GM23338 (cell line): ENCODE data around the gene ZYG11A. TPM values are rescaled to one million over a fixed set of nuclear protein-coding genes. Genes with fewer than 3 reads are reported as not detected.

Experiments
- ATAC-seq: fragments of 200-7000 bp; cut with Tn5 transposase; 3 replicates; pipeline ENCODE4 v1.9.1; 2020
- DNase-seq: peaks from one replicate; pipeline ENCODE4 v3.0.0-alpha.2; 2015; ENCODE audit warnings: low spot score
- H2AFZ ChIP-seq: fragments of 200-600 bp; sonication (generic); 2 replicates; pipeline ENCODE4 v1.8.0; 2016; ENCODE audit warnings: antibody characterized with exemption, mild to moderate bottlenecking, moderate library complexity
- H3F3A ChIP-seq: fragments of 200-600 bp; sonication (generic); replicated peaks from 2 replicates; pipeline ENCODE4 v1.8.0; 2017; ENCODE audit warnings: antibody characterized with exemption, mixed run types, low read depth
- H3K27ac ChIP-seq: fragments of 200-600 bp; sonication (generic); 2 replicates; pipeline ENCODE4 v1.6.1; 2016; ENCODE audit warnings: low read depth
- H3K27me3 ChIP-seq: fragments of 200-600 bp; sonication (generic); 2 replicates; pipeline ENCODE4 v1.8.0; 2016; ENCODE audit warnings: mild to moderate bottlenecking, mixed run types, moderate library complexity; ENCODE audit not compliant: insufficient read depth
- H3K36me3 ChIP-seq: fragments of 200-600 bp; sonication (generic); 2 replicates; pipeline ENCODE4 v1.8.0; 2016; ENCODE audit warnings: mild to moderate bottlenecking; ENCODE audit not compliant: insufficient read depth
- H3K4me1 ChIP-seq: fragments of 200-600 bp; sonication (generic); 2 replicates; pipeline ENCODE4 v1.8.0; 2016; ENCODE audit warnings: mild to moderate bottlenecking, moderate library complexity; ENCODE audit not compliant: insufficient read depth
- H3K4me2 ChIP-seq: fragments of 200-600 bp; sonication (generic); 2 replicates; pipeline ENCODE4 v1.7.1; 2017; ENCODE audit warnings: mixed run types
- H3K4me3 ChIP-seq: fragments of 200-600 bp; sonication (generic); 2 replicates; pipeline ENCODE4 v1.6.1; 2016; ENCODE audit warnings: mixed run types
- H3K79me2 ChIP-seq: fragments of 200-600 bp; sonication (generic); replicated peaks from 2 replicates; pipeline ENCODE4 v1.8.0; 2017; ENCODE audit warnings: mild to moderate bottlenecking; ENCODE audit not compliant: insufficient read depth
- H3K9me2 ChIP-seq: fragments of 200-600 bp; sonication (generic); 2 replicates; pipeline ENCODE4 v1.8.0; 2017; ENCODE audit not compliant: insufficient read depth
- H4K20me1 ChIP-seq: fragments of 200-600 bp; sonication (generic); replicated peaks from 2 replicates; pipeline ENCODE4 v1.8.0; 2017; ENCODE audit warnings: mild to moderate bottlenecking; ENCODE audit not compliant: insufficient read depth
- H3K27ac Mint-ChIP-seq: 2 replicates; pipeline ENCODE4 v1.8.0; 2020; ENCODE audit warnings: inconsistent platforms, mild to moderate bottlenecking, moderate library complexity, mixed read lengths
- H3K27me3 Mint-ChIP-seq: 3 replicates; pipeline ENCODE4 v1.8.0; 2022; ENCODE audit warnings: low read depth, mild to moderate bottlenecking, moderate library complexity, mixed read lengths, inconsistent platforms; ENCODE audit not compliant: insufficient read depth, poor library complexity
- H3K36me3 Mint-ChIP-seq: 3 replicates; pipeline ENCODE4 v1.8.0; 2021; ENCODE audit warnings: low read depth, mild to moderate bottlenecking, inconsistent platforms, moderate library complexity, mixed read lengths
- H3K4me1 Mint-ChIP-seq: 3 replicates; pipeline ENCODE4 v1.8.0; 2020; ENCODE audit warnings: mild to moderate bottlenecking, inconsistent platforms, mixed read lengths
- H3K4me3 Mint-ChIP-seq: 3 replicates; pipeline ENCODE4 v1.8.0; 2021; ENCODE audit warnings: moderate library complexity, mild to moderate bottlenecking, inconsistent platforms, mixed read lengths
- H3K9me3 Mint-ChIP-seq: 3 replicates; pipeline ENCODE4 v1.8.0; 2020; ENCODE audit warnings: moderate library complexity, mild to moderate bottlenecking, inconsistent platforms, mixed read lengths
- EZH2phosphoT487 ChIP-seq: fragments of 200-600 bp; sonication (generic); IDR thresholded peaks from one replicate; pipeline ENCODE4 v1.8.1; 2018; ENCODE audit warnings: antibody characterized with exemption; ENCODE audit not compliant: unreplicated experiment
- JUNB ChIP-seq: IDR thresholded peaks from one replicate; pipeline ENCODE4 v1.6.1; 2016; ENCODE audit warnings: antibody characterized with exemption; ENCODE audit not compliant: unreplicated experiment
- ZNF114 ChIP-seq: fragments of 250-450 bp; sonication (Bioruptor Pico); IDR thresholded peaks from 2 replicates; pipeline ENCODE4 v1.5.0; 2020; ENCODE audit warnings: mild to moderate bottlenecking, moderate library complexity
- ZNF331 ChIP-seq: fragments of 250-450 bp; sonication (Bioruptor Pico); IDR thresholded peaks from 2 replicates; pipeline ENCODE4 v1.5.0; 2020; ENCODE audit warnings: low read depth, mild to moderate bottlenecking, moderate library complexity
- polyA plus RNA-seq: library from polyadenylated mRNA; unstranded; fragments of >200 nt; fragmentation: Nextera tagmentation; extraction: Ambion mirVana; gene quantifications from 2 replicates; pipeline ENCODE4 v1.2.1, GENCODE V29; 2016
- total RNA-seq: library from RNA; depleted of rRNA; stranded (reverse); fragments of >200 nt; shearing (Covaris generic); gene quantifications from 2 replicates; pipeline ENCODE4 v1.2.3, GENCODE V29; 2014
- TF ChIP-seq, protein P1 (sequence below): IDR thresholded peaks from one replicate; pipeline ENCODE4 v1.6.1; 2018; ENCODE audit warnings: antibody characterized with exemption; ENCODE audit not compliant: unreplicated experiment
- TF ChIP-seq, protein P2 (sequence below): IDR thresholded peaks from 2 replicates; pipeline ENCODE4 v1.6.1; 2016; ENCODE audit warnings: antibody characterized with exemption
- TF ChIP-seq, protein P3 (sequence below), 2 experiments: fragments of 200-600 bp in 1 of 2; sonication (generic) in 1 of 2; conservative IDR thresholded peaks; 2 replicates each; pipeline versions ENCODE4 v1.5.1 to v1.6.1; 2016 to 2017; ENCODE audit warnings: antibody characterized with exemption in 2 of 2, low read depth in 2 of 2, mild to moderate bottlenecking in 2 of 2, moderate library complexity in 1 of 2

ZYG11A gene
- total and polyA plus RNA-seq, 2 experiments from 2014 or later = 1.3 to 4.8 TPM

DNA sequence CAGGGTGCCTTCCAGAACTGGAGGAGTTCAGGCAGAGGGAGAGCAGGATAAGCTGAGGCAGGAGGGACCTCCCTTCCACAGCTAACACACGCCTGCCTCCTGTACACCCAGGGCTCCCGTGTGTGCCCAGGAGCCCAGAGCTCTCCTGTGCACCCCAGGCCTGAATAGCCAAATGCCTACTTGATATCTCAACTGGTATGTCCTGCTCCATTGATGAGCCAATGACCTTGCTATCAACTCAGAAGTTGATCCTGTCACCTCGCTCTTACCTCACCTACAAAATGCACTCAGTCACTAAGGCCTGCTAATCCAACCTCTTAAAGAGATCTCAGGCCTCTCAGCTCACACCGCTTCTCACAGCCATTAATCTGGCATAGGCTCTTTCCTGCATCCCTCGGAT, 71.9 kb downstream of the ZYG11A start (continued):
- TF ChIP-seq, protein P1, sequence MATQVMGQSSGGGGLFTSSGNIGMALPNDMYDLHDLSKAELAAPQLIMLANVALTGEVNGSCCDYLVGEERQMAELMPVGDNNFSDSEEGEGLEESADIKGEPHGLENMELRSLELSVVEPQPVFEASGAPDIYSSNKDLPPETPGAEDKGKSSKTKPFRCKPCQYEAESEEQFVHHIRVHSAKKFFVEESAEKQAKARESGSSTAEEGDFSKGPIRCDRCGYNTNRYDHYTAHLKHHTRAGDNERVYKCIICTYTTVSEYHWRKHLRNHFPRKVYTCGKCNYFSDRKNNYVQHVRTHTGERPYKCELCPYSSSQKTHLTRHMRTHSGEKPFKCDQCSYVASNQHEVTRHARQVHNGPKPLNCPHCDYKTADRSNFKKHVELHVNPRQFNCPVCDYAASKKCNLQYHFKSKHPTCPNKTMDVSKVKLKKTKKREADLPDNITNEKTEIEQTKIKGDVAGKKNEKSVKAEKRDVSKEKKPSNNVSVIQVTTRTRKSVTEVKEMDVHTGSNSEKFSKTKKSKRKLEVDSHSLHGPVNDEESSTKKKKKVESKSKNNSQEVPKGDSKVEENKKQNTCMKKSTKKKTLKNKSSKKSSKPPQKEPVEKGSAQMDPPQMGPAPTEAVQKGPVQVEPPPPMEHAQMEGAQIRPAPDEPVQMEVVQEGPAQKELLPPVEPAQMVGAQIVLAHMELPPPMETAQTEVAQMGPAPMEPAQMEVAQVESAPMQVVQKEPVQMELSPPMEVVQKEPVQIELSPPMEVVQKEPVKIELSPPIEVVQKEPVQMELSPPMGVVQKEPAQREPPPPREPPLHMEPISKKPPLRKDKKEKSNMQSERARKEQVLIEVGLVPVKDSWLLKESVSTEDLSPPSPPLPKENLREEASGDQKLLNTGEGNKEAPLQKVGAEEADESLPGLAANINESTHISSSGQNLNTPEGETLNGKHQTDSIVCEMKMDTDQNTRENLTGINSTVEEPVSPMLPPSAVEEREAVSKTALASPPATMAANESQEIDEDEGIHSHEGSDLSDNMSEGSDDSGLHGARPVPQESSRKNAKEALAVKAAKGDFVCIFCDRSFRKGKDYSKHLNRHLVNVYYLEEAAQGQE = no peak
- TF ChIP-seq ZNF331 (CRISPR knock-in tag) (no peak), EZH2phosphoT487 (no peak)
- TF ChIP-seq, protein P2, sequence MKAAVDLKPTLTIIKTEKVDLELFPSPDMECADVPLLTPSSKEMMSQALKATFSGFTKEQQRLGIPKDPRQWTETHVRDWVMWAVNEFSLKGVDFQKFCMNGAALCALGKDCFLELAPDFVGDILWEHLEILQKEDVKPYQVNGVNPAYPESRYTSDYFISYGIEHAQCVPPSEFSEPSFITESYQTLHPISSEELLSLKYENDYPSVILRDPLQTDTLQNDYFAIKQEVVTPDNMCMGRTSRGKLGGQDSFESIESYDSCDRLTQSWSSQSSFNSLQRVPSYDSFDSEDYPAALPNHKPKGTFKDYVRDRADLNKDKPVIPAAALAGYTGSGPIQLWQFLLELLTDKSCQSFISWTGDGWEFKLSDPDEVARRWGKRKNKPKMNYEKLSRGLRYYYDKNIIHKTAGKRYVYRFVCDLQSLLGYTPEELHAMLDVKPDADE = no peak

DNA sequence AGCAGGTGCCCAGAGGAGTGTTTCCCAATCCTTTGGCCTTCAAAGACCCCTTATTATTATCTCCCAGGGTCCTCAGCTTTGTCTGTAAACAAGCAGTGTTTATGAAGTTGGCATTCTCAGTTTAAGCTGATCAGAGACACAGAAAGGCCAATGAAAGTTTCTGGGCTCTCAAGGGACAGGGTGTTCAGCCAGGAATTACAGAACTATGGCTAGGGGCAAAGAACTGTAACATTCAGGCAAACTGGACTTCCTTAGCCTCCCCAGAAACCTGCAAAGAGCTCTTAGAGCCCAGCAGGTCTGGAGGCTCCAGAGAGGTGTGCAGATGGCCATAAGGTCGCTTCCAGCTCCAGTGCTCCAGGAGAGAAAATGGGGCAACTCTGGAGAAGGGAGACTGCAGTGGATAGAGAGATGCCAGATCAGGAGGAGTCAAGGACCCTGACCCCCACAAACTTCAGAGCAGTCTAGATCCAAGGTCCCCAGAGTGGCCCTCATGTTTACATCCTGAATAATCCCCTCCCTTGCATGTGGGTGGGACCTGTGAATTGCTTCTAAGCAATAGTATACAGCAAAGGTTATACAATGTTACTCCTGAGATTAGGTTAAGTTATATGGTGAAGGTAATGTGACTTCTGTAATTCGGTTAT, 72.8 kb downstream of the ZYG11A start:
- H3K4me3 Mint-ChIP-seq = no peak overlapping the region
- no peak for TF ChIP-seq JUNB
- no peak for TF ChIP-seq ZNF331 (CRISPR knock-in tag)
- peaks cover 8% of the 10 kb centered on the region for H3K27me3 Mint-ChIP-seq
- Histone ChIP-seq H3K4me3 (no peak overlapping the region), H3K27me3 (peaks cover 8% of the 10 kb centered on the region), H3K36me3 (no peaks in the 10 kb centered on the region), H4K20me1 (no peaks in the 10 kb centered on the region), H3K27ac (no peak overlapping the region), H3F3A (no peaks in the 10 kb centered on the region), H3K9me2 (no peaks in the 10 kb centered on the region), H2AFZ (no peak overlapping the region), H3K4me1 (peaks cover 14% of the 10 kb centered on the region), H3K79me2 (no peaks in the 10 kb centered on the region), H3K4me2 (no peak overlapping the region)
- ATAC-seq = no peak
- no peaks in the 10 kb centered on the region; the same call in 1 of the 3 replicates for H3K4me1 Mint-ChIP-seq
- peaks cover 7% of the 10 kb centered on the region; the same call in 2 of the 3 replicates for H3K36me3 Mint-ChIP-seq
- peaks cover 12% of the 10 kb centered on the region; the same call in 2 of the 3 replicates for H3K9me3 Mint-ChIP-seq
- H3K27ac Mint-ChIP-seq = no peak overlapping the region
- DNase-seq = no peak

DNA sequence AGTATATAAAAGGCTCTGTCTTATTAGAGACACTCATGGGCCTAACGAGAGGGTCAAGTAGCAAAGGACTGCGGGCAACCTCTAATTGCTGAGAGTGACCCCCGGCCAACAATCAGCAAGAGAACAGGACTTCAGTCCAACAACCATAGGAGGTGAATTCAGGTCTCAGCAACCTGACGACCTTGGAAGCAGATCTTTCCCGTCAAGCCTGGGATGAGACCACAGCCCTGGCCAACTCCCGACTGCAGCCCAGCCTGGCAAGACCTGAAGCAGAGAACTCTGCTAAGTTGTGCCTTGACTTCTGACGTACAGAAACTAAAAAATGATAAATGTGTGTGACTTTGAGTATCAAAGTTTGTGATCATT, 73.3 kb downstream of the ZYG11A start:
- Histone ChIP-seq H3K36me3 (no peaks in the 10 kb centered on the region), H3K79me2 (no peaks in the 10 kb centered on the region), H3K9me2 (no peaks in the 10 kb centered on the region), H3K4me1 (peaks cover 14% of the 10 kb centered on the region), H3K27ac (no peak overlapping the region), H3F3A (no peaks in the 10 kb centered on the region; the same call in 1 of the 2 replicates), H3K4me2 (no peak overlapping the region), H4K20me1 (no peaks in the 10 kb centered on the region), H2AFZ (no peak overlapping the region), H3K4me3 (no peak overlapping the region), H3K27me3 (peaks cover 13% of the 10 kb centered on the region)
- ATAC-seq (no peak), DNase-seq (no peak)
- Mint-ChIP-seq H3K36me3 (peaks cover 7% of the 10 kb centered on the region; the same call in 2 of the 3 replicates), H3K9me3 (peaks cover 12% of the 10 kb centered on the region; the same call in 2 of the 3 replicates), H3K4me3 (no peak overlapping the region), H3K27ac (no peak overlapping the region), H3K27me3 (peaks cover 13% of the 10 kb centered on the region), H3K4me1 (no peaks in the 10 kb centered on the region; the same call in 1 of the 3 replicates)
- TF ChIP-seq ZNF114 (CRISPR knock-in tag) (no peak), JUNB (no peak)
- TF ChIP-seq, protein P1 = no peak
- TF ChIP-seq, protein P3, sequence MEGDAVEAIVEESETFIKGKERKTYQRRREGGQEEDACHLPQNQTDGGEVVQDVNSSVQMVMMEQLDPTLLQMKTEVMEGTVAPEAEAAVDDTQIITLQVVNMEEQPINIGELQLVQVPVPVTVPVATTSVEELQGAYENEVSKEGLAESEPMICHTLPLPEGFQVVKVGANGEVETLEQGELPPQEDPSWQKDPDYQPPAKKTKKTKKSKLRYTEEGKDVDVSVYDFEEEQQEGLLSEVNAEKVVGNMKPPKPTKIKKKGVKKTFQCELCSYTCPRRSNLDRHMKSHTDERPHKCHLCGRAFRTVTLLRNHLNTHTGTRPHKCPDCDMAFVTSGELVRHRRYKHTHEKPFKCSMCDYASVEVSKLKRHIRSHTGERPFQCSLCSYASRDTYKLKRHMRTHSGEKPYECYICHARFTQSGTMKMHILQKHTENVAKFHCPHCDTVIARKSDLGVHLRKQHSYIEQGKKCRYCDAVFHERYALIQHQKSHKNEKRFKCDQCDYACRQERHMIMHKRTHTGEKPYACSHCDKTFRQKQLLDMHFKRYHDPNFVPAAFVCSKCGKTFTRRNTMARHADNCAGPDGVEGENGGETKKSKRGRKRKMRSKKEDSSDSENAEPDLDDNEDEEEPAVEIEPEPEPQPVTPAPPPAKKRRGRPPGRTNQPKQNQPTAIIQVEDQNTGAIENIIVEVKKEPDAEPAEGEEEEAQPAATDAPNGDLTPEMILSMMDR (conservative IDR thresholded peaks at IDR 0.05; ENCODE audit: low read depth in 2 of 2) = no peak
